Vagina (tissue), 2 donors: ENCODE results near the gene CORIN.

ENCODE experiments used
- POLR2AphosphoS5 ChIP-seq, 2 donors: sonication (generic); formaldehyde crosslinking; IDR thresholded peaks; one replicate each; pipeline ENCODE4 v1.9.0; 2017; ENCODE audit warnings: antibody characterized with exemption in 2 of 2, mild to moderate bottlenecking in 2 of 2, low read depth in 1 of 2; ENCODE audit not compliant: insufficient read depth in 1 of 2
- TF ChIP-seq, protein P1 (sequence below), 3 experiments: fragments of 450-650 bp in 2 of 3; fragments of 200-600 bp in 1 of 3; sonication (generic) in 1 of 3; IDR thresholded peaks; one replicate each; pipeline ENCODE4 v1.5.1; 2017 to 2019; ENCODE audit warnings: antibody characterized with exemption in 3 of 3, mild to moderate bottlenecking in 2 of 3, moderate library complexity in 2 of 3

DNA sequence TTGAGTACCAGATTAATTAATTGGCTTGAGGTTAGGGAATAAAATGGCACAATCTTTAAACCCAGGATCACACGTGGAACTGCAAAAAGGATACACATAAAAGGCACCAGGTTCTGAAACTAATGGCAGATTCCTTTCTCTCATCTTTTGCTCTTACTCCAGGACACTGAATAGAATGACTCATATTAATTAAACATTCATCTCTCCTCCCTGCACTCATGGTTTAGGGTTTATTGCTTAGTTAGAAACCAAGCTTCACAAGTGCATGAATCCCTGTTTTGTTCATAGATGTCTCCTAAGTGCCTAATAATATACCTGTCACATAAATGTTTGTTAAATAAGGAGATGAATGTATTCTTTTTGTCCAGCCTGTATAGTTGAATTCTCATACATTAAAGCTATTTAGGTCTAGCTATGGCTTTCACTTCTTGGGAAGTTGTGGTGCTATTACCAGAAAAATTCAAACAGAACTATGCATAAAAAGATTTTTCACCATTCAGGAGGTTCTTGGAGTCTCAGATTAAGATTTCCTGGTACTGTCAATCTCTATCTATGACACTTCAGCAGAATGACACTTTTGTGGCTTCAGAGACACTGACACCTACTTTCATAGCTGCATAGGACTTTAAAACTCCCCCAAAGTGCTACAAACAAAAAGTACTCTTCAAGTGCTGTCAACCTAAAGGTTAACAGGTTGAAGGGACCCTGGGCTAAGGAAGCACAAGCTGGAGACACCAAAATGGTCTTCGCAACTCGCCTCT lies 7.4 kb downstream of the CORIN start:
- TF ChIP-seq, protein P1, sequence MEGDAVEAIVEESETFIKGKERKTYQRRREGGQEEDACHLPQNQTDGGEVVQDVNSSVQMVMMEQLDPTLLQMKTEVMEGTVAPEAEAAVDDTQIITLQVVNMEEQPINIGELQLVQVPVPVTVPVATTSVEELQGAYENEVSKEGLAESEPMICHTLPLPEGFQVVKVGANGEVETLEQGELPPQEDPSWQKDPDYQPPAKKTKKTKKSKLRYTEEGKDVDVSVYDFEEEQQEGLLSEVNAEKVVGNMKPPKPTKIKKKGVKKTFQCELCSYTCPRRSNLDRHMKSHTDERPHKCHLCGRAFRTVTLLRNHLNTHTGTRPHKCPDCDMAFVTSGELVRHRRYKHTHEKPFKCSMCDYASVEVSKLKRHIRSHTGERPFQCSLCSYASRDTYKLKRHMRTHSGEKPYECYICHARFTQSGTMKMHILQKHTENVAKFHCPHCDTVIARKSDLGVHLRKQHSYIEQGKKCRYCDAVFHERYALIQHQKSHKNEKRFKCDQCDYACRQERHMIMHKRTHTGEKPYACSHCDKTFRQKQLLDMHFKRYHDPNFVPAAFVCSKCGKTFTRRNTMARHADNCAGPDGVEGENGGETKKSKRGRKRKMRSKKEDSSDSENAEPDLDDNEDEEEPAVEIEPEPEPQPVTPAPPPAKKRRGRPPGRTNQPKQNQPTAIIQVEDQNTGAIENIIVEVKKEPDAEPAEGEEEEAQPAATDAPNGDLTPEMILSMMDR (IDR thresholded peaks at IDR 0.05), result no peak
- no peak for TF ChIP-seq POLR2AphosphoS5 (IDR thresholded peaks at IDR 0.05; ENCODE audit: insufficient read depth in 1 of 2, low read depth in 1 of 2)
